Fibroblast of skin of back (primary cell): ENCODE measurements around the gene CCDC144A. TPM values are rescaled to one million over a fixed set of nuclear protein-coding genes. Genes with fewer than 3 reads are reported as not detected.
"Not testable (repeated sequence)": the region's sequence is repeated elsewhere in the genome, so short reads cannot be mapped to it uniquely, and the experiment has no call there.

Source experiments
- DNase-seq: peaks from one replicate; pipeline ENCODE4 v3.0.0-alpha.2; 2013
- polyA plus RNA-seq, 2 experiments: library from polyadenylated mRNA; unstranded; fragments of 120-200 nt; gene quantifications; one replicate each; pipeline ENCODE4 v1.2.1, GENCODE V29; 2013; ENCODE audit not compliant: insufficient read length in 2 of 2

The CCDC144A gene
- 0.18 TPM for polyA plus RNA-seq (2013, experiment 1 of 2; ENCODE audit: insufficient read length)
- 0.36 TPM for polyA plus RNA-seq (2013, experiment 2 of 2; ENCODE audit: insufficient read length)

- not testable (repeated sequence) for DNase-seq
These were observed at the start of gene CCDC144A for GRCh38 chr17:16689731-16690281. Gene CCDC144A (plus strand): TSS chr17:16690241. CDS start chr17:16690401, 160 bp downstream.

DNA sequence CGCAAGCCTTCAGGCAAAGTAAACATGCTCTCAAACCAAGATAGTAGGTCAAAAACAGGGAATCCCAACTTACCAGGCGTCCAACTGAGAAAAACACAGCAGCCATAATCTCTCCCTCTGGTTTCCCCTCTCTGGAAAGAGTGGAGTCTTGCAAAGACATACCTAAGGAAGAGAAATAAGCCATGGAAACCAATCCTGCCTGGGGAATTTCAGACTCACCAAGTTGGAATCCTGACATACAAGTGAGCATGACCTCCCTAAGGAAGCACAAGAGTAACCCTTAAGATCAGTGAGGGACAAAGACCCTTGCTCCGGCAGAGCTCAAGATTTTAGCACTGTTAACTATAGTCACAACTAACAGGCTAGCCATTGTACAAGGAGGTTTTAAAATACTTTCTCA lies 40.5 kb upstream of the CCDC144A start:
- DNase-seq: no peak

GRCh38 chr17:16652252-16652651 lies 37.8 kb upstream of the CCDC144A start:
- no peak for DNase-seq

- DNase-seq: no peak
These were observed 37.1 kb upstream of the CCDC144A start for GRCh38 chr17:16652847-16653366.

DNA sequence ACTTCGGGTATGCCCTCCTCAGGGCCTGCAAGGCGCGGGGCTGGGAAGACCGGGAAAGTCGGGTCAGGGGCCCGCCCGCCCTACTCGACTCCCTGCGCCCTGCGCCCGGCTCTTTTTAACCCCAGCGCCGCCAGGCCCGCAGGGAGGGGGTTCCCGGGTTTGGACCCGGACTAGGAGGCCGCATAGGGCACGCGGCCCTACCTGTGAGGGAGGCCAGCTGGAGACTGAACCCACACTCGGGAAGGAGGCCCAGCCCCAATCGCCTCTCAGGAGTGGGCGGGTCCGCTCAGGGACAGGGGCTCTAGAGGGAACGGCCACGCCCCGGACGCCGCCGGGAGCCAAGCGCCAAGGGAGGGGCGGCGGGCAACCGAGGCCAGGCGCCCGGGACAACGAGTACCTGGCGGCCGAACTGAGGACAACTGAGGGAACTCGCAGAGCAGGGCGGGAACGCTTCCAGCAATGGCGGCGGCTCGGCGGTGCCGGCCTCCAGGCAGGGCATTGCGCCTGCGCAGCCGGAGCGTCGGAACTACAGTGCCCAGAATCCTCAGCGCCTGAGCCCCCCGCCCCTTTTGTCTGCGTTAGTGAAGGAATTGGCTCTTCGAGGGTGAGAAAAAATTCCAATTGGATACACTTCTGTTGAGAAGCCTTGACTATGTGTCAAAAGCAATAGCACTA lies 36.5 kb upstream of the CCDC144A start, which contains the start of gene ZNF624:
TSS of gene ZNF624 (minus strand) at position 484 of the 675 bp plus-strand sequence.
- peak; percentile 92 for DNase-seq

DNA sequence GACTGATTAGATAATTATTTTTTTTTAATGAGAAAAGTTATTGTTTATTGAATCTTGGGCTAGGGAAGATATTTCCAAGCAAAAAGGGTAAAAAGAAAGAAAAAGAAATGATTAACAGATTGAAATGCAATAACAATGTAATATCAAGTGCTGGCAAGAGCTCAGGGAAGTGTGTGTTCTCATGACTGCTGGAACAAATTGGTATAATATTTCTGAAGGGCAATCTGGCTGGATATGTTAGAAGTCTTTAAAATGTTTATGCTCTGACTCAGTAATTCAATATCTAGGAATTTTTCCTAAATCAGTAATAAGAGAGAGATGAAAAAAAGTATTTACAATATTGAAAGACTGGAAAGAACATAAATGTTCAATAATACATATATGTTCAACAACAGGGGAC lies 28.8 kb upstream of the CCDC144A start:
- no peak for DNase-seq

- peak; percentile 34 for DNase-seq
These were observed 27.1 kb upstream of the CCDC144A start for GRCh38 chr17:16662936-16663335.

DNA sequence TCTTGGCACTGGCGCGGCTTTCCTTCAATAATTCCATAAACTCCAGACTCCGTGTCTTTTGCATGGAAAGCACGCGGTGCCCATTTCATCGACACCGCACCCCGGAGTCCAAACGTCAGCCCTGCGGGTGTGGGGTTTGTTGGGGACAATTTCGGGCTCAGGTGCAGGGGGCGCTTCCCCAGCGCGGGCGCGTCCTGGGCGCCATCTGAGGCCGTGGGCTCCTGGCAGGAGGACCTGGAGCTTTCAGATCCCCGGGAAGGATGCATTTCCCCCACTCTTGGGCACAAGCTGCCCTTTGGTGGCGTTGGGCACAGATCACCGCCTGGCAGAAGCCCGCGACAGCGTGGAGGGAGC lies 23.5 kb upstream of the CCDC144A start:
- DNase-seq: not testable (repeated sequence)

DNA sequence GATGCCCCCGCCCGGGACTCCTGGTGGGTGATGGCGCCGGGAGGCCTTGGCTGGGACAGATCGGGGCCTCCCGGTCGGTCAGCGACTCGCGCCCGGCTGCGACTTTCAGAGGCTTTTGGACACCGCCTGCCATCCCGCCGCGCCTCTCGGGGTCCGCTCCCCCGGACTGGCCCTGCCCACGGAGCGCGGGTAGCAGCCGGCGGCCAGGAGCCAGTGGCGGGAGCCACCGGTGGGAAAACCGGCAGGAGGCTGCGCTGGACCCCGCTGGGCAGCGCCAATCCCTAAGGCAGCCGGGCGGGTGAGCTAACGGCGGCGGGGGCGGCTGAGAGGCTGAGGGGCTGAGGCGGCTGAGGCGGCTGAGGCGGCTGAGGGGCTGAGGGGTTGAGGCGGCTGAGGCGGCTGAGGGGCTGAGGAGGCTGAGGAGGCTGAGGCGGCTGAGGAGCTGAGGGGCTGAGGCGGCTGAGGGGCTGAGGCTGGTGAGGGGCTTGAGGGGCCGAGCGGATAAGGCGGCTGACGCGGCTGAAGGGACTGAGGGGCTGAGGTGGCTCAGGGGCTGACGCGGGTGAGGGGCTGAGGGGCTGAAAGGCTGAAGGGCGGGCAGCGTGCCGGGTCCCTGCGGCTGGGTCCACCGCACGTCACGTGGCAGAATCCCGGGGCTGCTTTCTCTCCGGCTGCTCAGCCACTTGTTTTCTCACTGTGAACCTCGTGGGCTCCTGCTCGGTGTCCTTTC lies 23.0 kb upstream of the CCDC144A start:
- not testable (repeated sequence) for DNase-seq

DNA sequence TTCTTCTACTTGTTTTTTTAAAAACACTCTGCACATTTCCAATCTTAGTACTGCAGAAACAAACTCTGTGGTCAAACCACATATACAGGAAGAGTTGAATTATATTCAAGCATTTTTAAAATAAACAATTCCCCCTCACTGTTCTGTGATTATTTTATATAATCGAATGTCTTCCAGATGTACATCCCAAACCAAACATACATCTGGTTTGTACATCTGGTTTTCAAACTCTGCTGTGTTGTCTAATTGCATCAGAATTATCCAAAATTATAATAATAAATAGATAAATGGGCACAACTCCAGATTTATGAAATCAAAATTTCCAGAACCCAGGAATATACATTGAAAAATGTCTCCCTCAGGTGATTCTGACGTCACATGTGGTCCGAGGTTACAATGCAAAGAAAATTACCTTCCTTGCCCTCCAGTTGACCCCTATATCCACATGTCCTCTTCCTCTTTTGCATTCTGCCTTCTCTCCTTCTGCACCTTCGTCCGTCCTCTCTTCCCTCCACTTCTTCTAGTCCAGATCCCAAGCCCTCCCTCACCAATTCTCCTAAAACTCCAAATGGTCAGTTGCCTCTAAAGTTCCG lies 13.3 kb upstream of the CCDC144A start:
- DNase-seq: no peak

- DNase-seq: not testable (repeated sequence)
These were observed 6.5 kb upstream of the CCDC144A start for GRCh38 chr17:16683290-16684138.

- DNase-seq: not testable (repeated sequence)
These were observed 4.0 kb upstream of the CCDC144A start for GRCh38 chr17:16686019-16686418.

- not testable (repeated sequence) for DNase-seq
These were observed 2.9 kb upstream of the CCDC144A start for GRCh38 chr17:16687151-16687550.

DNA sequence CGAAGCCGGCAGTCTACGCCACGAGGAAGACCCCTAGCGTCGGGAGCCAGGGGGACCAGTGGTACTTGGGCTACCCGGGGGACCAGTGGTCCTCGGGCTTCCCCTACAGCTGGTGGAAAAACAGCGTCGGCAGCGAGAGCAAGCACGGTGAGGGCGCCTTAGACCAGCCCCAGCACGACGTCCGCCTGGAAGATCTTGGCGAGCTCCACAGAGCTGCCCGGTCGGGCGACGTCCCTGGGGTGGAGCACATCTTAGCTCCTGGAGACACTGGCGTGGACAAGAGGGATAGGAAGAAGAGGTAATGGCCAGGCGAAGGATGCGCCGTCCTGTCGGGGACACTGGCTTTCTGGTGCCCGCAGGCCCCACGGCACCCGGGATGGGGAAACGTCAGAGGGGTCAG lies 406 bp downstream of the CCDC144A start:
- DNase-seq: not testable (repeated sequence)

GRCh38 chr17:16697603-16698002 lies 7.6 kb downstream of the CCDC144A start:
- DNase-seq: not testable (repeated sequence)

DNA sequence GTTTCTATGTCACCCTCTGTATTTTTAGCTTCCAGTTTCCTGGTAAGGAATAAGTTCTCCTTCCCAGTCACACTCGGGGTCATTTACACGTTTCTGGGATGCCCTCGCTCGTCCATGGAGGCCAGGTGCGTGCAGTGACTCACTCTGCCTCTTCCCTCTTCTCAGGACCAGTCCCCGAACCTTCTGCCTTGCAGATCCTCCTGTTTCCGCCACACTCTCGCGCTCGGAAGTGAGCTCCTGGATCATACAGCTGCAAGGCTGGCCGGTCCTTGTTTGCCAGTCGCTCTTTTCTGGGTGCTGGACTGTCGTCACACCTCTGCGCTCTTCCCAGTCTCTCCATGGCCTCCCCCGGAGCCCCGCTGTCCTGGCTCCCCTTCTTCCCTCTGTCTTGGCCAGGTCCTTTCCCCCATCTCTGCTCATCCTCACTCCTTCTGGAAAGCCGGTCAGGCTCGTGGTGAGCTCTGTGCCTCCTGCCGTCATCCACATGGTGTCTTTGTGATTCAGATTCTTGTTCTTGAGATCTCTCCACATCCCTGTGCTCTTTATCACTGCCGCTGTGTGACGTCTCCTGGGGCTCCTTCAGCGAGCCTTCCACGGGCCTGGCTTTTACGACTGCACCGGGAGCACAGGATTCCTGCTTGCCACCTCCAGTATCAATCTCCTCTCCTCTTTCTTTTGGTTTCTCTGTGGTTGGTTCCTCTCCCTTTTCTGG lies 55.6 kb downstream of the CCDC144A start:
- peak; percentile 48 for DNase-seq

GRCh38 chr17:16746571-16746970 lies 56.5 kb downstream of the CCDC144A start:
- not testable (repeated sequence) for DNase-seq

DNA sequence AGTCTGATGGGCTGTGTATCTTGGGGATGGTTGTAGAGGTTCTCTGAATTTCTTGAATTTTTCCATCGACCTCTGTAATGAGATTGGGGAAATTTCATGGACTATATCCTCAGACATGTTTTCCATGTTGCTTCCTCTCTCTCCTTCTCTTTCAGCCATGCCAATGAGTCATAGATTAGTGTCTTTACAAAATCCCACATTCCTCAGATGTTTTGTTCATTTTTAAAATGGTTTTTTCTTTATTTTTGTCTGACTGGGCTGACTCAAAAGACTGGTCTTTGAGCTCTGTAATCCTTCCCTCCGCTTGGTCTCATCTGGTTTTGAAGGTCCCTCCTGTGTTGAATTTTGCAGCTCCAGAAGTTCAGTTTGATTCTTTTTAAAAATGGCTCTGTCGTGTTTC lies 60.5 kb downstream of the CCDC144A start:
- DNase-seq: not testable (repeated sequence)

DNA sequence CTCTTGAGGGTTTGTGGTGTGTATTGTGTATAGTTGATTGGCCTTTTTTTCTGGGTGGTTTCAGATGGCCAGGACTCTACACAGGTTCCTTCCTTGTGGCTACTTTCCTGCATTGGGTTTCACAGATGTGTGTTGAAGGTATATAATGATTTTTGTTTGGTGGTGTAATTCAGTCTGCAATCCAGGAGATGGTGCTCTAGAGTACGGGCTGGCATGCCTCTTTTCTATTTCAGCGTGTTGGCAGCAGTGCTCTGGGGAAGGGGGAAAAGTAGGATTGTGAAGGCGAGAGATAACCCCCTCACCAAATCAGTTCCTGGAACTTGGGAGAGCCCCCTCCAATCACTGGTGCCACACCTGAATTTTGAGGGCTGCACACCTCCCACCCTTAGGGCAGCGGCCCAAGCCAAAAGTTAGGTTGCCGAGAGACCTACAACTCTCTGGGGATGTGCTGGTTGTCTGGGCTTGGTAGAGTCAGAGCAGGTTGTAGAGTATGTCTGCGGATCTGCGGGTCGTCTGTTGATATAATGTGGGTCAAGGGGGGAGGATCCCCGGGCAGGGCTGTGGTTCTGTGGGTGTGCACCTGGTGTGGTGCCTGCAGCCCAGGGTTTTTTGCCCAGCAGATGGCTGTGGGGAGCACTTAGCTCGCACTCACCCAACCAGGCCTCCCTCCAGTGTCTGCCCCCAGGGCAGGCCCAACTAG lies 61.3 kb downstream of the CCDC144A start:
- DNase-seq: peak; percentile 32

GRCh38 chr17:16751924-16752287 lies 61.9 kb downstream of the CCDC144A start:
- DNase-seq: not testable (repeated sequence)

GRCh38 chr17:16757520-16757919 lies 67.5 kb downstream of the CCDC144A start:
- not testable (repeated sequence) for DNase-seq
